Inflammatory macrophage treated with lipopolysaccharide for 1 hour (primary cell): ENCODE measurements around the gene DUSP1.

Source experiments
- DNase-seq, 2 donors: peaks; one replicate each; pipeline ENCODE4 v3.0.0-alpha.2; 2020 to 2022

The DUSP1 gene

GRCh38 chr5:172743112-172743959, 27.7 kb downstream of the DUSP1 start:
- no peak for DNase-seq

DNA sequence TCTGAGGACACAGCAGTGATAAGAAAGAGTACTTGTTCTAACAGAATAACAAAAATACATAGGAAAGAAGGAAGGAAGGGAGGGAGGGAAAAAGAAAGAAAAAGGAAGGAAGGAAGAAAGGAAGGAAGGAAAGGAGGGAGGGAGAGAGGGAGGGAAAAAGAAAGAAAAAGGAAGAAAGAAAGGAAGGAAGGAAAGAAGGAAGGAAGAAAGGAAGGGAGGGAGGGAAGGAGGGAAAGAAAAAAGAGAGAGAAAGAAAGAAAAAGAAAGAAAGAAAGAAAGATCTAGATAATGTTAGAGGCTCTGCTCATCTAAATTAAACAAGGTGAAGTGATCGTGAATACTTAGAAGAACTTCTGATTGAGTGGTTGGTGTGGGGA, 29.8 kb downstream of the DUSP1 start:
- no peak for DNase-seq

DNA sequence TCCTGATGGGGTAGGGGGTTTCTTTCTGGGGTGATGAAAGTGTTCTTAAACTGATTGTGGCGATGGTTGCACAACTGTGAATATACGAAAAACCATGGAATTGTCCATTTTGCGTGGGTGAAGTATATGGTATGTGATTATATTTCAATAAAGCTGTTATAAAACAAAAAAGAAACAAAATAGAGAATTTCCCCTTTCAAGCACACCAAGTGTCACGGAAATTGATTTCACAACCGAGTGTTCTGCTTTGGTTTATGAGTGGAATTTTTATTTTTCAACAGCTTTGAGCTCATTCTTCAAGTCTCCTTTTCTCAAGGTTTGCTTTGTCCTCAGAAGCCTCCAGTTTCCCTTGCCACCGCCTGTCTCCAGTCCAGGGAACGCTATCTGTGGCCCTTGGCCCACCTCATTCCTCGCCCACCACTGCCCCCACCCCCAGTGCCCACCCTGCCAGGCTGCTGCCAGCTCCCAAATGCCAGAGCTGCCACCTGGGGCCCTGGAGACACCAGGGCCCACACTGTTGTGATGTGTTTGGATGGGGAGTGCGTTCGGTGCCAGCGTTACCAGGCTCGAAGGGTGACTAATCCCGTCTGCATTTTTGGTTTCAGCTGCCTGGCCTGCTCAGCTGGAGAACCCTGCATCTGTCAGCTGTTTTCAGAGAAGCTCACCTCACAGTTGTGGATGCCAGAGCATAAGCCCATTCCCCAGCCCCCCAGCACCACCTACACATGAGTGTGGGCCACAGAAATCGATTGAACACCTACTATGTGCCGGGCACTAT, 30.4 kb downstream of the DUSP1 start:
- peak; percentile 89 to 93 for DNase-seq

DNA sequence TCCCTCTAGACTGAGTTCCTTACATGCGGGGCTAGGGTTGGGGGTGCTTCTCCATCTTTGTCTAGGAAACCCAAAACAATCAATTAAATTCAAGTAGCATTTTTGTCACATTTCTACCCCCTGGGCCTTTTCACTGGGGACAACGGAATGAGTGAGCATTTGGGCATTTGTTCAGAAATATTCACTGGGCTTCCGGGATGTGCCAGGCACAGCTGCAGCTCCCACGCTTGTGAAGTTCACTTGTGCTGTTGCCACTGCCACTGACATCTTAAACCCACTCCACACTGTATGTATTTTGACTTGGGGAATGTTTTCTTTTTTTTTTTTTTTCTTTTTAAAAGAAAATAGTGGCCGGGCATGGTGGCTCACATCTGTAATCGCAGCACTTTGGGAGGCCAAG, 31.6 kb downstream of the DUSP1 start:
- DNase-seq, result no peak

GRCh38 chr5:172736508-172737135, 34.4 kb downstream of the DUSP1 start:
- no peak for DNase-seq

DNA sequence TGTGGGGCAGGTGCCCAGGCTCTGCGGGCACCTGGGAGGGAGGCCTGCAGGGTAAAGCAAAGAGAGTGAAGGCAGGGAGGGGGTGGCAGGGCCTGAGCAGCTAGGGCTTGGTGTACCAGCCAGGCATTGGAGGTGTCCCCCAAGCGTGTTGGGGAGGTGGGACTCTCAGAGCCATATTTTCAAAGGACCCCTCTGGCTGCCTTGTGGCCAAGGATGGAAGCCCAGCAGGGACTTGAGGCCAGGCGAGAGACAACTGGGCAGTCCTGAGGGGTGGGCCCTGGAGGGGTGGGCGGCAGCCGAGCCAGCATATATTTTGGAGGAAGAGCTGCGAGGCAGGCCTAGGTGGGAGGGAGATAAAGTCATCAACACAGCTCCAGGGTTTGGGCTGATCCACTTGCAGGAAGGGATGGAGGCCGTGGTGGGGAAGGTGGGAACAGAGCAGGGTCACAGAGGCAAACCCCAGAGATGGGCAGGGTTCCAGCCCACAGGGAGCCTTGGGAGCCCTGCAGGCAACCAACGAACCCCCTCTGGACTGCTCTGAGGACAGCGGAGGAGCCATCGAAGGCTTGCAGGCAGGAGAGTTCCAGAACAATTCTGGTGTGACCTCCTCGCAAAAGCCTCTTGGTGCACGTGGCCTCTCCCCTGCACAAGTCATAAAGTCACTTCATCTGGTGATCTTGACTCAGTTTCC, 35.7 kb downstream of the DUSP1 start:
- DNase-seq, result no peak

- DNase-seq, result no peak
Measured at GRCh38 chr5:172733974-172734346, 37.0 kb downstream of the DUSP1 start.

GRCh38 chr5:172733131-172733973, 37.6 kb downstream of the DUSP1 start:
- peak; percentile 55 to 85 for DNase-seq

GRCh38 chr5:172732201-172732865, 38.7 kb downstream of the DUSP1 start:
- no peak for DNase-seq

- no peak for DNase-seq
Measured at GRCh38 chr5:172731680-172732074, 39.3 kb downstream of the DUSP1 start.

DNA sequence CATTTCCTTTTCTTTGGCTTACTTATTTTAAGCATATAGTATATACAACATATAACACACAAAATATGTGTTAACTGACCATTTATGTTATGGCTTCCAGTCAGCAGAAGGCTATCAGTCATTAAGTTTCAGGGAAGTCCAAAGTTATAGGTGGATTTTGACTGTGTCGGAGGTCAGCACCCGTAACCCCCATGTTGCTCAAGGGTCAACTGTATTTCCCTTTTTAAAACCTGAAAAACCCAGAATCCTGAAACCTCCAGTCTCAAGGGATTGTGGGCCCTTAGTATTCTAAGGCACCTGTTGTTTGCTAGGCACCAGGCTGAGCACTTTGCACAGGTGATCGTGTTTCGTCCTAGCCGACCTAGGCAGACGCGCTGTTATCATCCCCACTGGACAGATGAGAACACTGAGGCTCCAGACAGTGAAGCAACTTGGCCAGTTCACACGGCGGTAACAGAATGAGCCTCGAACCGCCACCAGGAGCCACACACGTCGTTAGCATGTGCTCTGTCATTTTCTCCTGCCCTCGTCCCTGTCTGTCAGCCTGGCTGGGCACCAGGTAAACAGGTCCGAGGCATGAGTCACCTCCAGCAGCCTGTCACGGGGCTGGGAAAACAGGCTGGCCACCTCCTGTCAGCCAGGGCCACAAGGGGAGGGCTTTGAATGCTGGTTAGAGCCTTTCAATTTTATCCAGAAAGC, 39.9 kb downstream of the DUSP1 start:
- peak; percentile 51 to 71 for DNase-seq

DNA sequence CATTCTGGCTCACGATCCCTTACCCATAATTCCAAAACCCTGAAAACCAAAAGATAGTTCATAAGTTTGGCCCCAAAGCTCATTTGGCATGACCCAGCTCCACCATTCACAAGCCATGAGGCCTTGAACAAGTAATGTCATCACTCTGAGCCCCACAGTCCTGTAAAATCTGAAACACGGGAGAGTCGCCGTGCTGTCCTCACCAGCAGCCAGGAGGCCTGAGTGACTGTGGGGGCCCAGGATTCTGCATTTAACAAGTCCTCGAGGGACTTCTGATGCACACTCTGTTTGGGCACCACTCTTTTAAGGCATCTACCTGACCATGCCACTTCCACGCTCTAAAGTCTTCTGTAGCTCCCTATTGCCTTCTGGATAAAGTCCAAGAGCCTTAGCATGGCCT, 40.8 kb downstream of the DUSP1 start:
- no peak for DNase-seq

DNA sequence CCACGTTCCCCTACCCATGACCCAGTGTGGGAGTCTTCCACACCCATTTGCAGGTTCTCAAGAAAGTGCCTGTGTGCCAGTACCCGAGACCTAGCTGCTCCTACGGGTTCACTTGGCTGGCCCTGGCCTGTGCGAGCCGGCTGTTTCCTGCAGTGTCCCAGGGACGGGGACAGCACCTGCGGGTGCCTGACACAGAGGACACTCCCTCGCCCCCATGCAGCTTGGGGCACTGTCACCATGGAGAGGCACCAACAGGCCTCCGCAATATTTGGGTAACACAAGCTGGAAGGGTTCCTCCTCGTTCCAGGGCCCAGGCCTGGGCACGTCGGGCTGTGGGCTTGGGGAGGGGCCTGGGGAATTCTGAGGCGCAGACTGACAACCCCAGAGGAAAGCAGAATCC, 41.4 kb downstream of the DUSP1 start:
- no peak for DNase-seq

DNA sequence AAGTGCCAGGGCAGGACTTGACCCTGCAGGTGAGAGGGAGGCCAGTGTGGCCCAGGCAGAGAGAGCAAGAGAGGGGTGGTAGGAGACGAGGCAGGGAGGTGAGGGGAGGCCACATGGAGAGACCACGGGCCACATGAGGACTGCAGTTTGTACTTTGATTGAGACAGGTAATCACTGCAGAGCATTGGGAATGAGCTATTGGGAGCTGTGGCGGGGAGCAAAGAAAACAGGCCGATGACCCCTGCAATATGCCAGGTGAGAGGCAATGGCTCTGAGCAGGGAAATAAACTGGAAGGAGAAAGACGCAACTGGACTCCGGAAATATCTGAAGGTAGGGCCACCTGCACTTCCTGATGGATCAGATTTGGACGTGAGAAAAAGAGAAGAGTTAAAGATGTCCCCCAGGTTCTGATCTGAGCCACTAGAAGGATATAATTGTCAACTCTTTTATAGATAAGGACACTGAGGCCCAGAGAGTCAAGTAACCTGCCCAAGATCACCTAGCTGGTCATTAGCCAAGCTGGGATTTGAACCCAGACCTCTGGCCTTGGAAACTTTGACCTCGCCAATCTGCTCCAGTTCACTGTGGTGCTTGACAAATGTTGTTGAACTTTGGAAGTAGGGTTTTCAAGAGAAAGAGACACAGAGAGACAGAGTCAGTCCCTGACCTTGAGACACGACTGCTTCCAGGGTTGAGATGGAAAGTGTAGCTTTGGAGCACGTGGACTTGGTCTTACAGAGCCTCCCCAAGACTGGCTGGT, 42.3 kb downstream of the DUSP1 start:
- no peak for DNase-seq

- no peak for DNase-seq
Measured at GRCh38 chr5:172727551-172727950, 43.4 kb downstream of the DUSP1 start.

DNA sequence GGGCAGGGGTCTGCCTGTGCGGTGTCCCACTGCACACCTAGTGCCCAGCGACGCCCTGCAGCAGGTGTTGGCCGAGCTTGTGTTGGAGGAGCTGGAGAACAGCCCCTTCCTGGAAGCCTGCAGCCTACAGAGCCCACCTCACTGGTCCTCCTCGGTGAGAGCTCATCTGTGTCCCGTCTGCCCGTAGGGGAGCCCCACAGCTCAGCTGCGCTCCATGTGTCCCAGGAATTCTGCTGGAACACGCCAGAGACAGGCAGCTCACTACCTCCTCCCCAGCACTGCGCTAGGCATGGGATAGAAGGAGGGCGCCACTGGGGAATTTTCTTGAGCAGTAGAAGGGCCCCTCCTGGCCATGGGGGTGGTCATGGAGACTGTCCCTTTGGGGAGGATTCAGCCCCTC, 44.0 kb downstream of the DUSP1 start:
- no peak for DNase-seq

DNA sequence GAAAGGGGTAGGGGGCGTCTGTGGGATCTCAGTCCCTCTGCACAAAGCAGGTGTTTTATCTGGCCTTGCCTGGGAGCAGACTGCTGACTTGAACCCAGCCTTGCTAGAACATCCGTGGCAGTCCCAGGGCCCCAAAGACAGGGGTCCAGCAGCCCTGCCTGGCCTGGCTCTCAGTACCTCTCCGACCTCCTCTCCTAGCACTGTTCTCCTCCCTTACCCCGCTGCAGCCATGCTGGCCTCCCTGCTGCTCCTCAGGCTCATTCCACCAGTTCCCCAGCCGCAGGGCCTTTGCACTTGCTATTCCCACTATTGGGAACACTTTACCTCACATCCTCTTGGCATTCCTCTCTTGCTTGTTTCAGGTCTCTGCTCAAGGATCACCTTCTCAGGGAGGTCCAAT, 45.2 kb downstream of the DUSP1 start:
- DNase-seq, result no peak

- no peak for DNase-seq
Measured at GRCh38 chr5:172725273-172725672, 45.7 kb downstream of the DUSP1 start.

DNA sequence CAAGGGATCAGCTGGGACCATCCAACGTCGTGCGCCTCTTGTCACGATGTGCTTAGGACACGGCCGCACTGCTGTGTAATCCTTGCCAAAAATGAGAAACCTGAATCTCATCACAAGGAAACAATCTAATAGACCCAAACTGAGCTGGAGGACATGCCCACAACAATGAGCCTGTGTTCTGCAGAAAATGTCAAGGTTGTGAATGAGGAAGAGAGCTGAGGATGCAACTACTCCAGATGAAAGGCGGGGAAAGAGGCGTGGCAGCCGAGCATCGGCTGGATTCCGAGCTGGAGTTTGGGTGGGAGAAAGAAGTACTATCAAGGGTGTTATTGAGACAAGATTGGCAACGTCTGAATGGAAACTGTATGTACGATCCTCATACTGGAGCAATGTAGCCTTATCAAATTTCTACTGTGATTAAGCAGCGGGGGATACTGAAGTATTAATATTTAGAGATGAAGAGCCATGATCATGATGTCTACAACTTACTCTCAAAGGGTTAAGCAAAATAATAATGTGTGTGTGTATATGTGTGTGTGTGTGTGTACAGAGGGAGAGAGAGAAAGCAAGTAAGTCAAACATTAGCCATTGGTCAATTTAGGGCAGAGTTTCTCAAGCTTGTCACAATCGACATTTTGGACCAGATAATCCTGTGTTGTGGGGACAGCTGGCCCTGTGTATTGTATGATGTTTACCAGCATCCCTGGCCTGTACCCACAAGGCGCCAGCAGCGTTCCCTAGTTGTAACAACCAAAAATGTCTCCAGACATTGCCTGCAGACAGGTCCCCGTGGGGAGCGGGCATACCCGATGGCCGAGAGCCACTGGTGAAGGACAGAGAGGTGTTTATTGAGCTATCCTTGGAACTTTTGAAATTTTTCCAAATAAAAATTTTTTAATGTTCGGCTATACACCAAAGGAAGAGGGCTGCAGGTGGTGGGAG, 46.5 kb downstream of the DUSP1 start:
- no peak for DNase-seq
